Measurements from ENCODE around the gene KNG1. TPM values are rescaled to one million over a fixed set of nuclear protein-coding genes. Genes with fewer than 3 reads are reported as not detected.

The KNG1 gene
- total and polyA plus RNA-seq, 4 experiments from 2014 or later = not detected

DNA sequence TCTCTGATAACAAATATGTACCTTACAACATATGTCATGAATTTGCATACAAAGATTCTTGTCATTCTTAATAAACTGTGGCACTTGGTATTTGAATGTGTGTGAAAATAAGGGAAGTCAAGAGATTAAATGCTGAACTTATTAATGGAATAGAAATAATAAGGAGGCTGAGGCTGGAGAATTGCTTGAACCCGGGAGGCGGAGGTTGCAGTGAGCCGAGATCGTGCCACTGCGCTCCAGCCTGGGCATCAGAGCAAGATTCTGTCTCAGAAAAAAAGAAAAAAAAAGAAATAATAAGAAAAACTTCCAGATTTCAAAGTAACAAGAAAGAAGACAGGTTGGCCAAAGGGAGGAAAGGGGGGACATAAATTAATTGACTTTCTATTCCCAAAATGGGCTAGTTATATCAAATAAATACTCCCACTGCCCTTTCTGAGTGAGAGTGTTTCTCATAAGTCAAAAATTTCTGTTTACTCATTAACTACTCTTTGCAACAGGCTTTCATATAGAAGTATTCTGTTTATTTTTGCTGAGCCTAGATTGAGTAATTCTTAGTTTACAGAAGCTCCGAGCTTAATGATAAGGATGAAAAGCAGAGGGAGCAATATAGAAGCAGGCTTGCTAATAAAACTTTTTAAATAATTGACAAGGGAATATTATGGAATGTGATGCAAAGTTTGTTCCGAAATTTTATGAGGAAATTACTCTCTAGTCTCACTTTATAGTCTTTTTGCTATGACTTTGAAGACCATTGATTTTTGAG lies 25.6 kb downstream of the KNG1 start:
- peaks cover 0 to 4% (median under 1%) of the 10 kb centered on the region in 4 donors for H3K4me1 Mint-ChIP-seq
- CTCF ChIA-PET (ENCODE audit: partially characterized antibody) = no interaction called here
- no peak overlapping the region for H3K4me3 ChIP-seq (ENCODE audit: low read length in 2 of 2)
- H3K27ac Mint-ChIP-seq = no peak overlapping the region
- intact Hi-C loops (cut with micrococcal nuclease) = no loop called here
- H3K27me3 ChIP-seq (ENCODE audit: insufficient read depth, low read length) = no peaks in the 10 kb centered on the region
- no peak for DNase-seq
- H3K4me1 ChIP-seq (ENCODE audit: insufficient read depth, low read length) = no peaks in the 10 kb centered on the region
- H3K27me3 Mint-ChIP-seq = peaks cover 1 to 5% of the 10 kb centered on the region in 2 donors
- H3K27ac ChIP-seq (ENCODE audit: low read depth, low read length) = no peak overlapping the region
- H3K36me3 ChIP-seq (ENCODE audit: insufficient read depth, low read length) = no peaks in the 10 kb centered on the region
- H3K9me3 ChIP-seq (ENCODE audit: control insufficient read depth in 1 of 2, low read length in 2 of 2) = no peaks in the 10 kb centered on the region
- H3K9me3 Mint-ChIP-seq = peaks cover 0 to 1% (median 0%) of the 10 kb centered on the region in 8 donors
- H3K36me3 Mint-ChIP-seq = no peaks in the 10 kb centered on the region
- POLR2A ChIA-PET (ENCODE audit: partially characterized antibody) = no interaction called here
- H3K4me3 Mint-ChIP-seq = no peak overlapping the region

DNA sequence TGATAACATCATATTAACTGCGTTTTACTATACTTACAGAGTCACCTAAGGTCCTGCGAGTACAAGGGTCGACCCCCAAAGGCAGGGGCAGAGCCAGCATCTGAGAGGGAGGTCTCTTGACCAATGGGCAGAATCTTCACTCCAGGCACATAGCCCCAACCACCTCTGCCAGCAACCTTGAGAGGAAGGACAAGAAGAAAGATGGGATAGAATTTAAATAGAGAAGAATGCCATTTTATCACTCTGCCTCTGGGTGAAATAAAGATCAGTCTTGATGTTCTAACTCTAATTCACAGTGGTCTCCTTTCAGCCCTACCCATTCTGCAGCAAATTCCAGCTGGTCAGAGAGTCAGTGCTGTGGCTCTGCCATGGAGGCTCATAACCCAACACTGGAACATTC lies 26.5 kb downstream of the KNG1 start:
- no peak overlapping the region for H3K4me3 ChIP-seq (ENCODE audit: low read length in 2 of 2)
- H3K4me1 ChIP-seq (ENCODE audit: insufficient read depth, low read length) = no peaks in the 10 kb centered on the region
- DNase-seq = no peak
- Mint-ChIP-seq H3K36me3 (no peaks in the 10 kb centered on the region), H3K27ac (no peak overlapping the region), H3K27me3 (peaks cover 1 to 5% of the 10 kb centered on the region in 2 donors), H3K9me3 (peaks cover 0 to 1% (median 0%) of the 10 kb centered on the region in 8 donors), H3K4me3 (no peak overlapping the region), H3K4me1 (peaks cover 0 to 4% (median 1%) of the 10 kb centered on the region in 4 donors)
- ChIA-PET CTCF (ENCODE audit: partially characterized antibody) (no interaction called here), POLR2A (ENCODE audit: partially characterized antibody) (no interaction called here)
- intact Hi-C loops (cut with micrococcal nuclease) = no loop called here
- H3K27ac ChIP-seq (ENCODE audit: low read depth, low read length) = no peak overlapping the region
- no peaks in the 10 kb centered on the region for H3K36me3 ChIP-seq (ENCODE audit: insufficient read depth, low read length)
- no peaks in the 10 kb centered on the region for H3K27me3 ChIP-seq (ENCODE audit: insufficient read depth, low read length)
- no peaks in the 10 kb centered on the region for H3K9me3 ChIP-seq (ENCODE audit: control insufficient read depth in 1 of 2, low read length in 2 of 2)

DNA sequence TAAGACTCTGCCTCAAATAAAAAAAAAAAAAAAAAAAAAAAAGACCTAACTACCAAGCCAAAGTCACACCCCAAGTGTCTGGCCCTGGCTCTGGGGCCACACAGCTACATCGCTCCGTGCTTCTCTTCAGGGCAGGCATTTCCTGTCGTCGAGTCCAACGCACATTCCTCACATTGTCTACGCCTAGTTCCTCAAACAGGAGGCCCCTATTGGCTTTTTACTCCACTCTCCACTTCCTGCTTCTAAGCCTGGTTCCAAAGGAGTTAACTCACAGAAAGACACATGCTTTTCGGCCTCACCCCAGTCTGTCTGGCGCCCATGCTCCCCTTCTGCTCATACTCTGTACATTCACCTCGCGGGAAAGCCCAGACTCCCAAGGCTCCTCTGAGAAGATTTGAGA lies 28.8 kb downstream of the KNG1 start:
- intact Hi-C loops (cut with micrococcal nuclease) = no loop called here
- ChIA-PET POLR2A (ENCODE audit: partially characterized antibody) (no interaction called here), CTCF (ENCODE audit: partially characterized antibody) (interaction anchor here (1.2 kb wide), 1 partner anchor 129 kb away, joined by 3 read pairs; no protein-coding TSS in a partner anchor)
- peaks cover 0 to 5% of the 10 kb centered on the region in 2 donors for H3K27me3 Mint-ChIP-seq
- H3K4me3 Mint-ChIP-seq = no peak overlapping the region
- H3K9me3 ChIP-seq (ENCODE audit: control insufficient read depth in 1 of 2, low read length in 2 of 2) = no peaks in the 10 kb centered on the region
- peaks cover 0 to 1% (median 0%) of the 10 kb centered on the region in 8 donors for H3K9me3 Mint-ChIP-seq
- no peak for DNase-seq
- H3K36me3 ChIP-seq (ENCODE audit: insufficient read depth, low read length) = no peaks in the 10 kb centered on the region
- peaks cover 0 to 4% (median 1%) of the 10 kb centered on the region in 4 donors for H3K4me1 Mint-ChIP-seq
- no peaks in the 10 kb centered on the region for H3K36me3 Mint-ChIP-seq
- H3K27me3 ChIP-seq (ENCODE audit: insufficient read depth, low read length) = no peaks in the 10 kb centered on the region
- no peak overlapping the region for H3K27ac ChIP-seq (ENCODE audit: low read depth, low read length)
- H3K4me3 ChIP-seq (ENCODE audit: low read length in 2 of 2) = no peak overlapping the region
- H3K4me1 ChIP-seq (ENCODE audit: insufficient read depth, low read length) = no peaks in the 10 kb centered on the region
- no peak overlapping the region for H3K27ac Mint-ChIP-seq

DNA sequence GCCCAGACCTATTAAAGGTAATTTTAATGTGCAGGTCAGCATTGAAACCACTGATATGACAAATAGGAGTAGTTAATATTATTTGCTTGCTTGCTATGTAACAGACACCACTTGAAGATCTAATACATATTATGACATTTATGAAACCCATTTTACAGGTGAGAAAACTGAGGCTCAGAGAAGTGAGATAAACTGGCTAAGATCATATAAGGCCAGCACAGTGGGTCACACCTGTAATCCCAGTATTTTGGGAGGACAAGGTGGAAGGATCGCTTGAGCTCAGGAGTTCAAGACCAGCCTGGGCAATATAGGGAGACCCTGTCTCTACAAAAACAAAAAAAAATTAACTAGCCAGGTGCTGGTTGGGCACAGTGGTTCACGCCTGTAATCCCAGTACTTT lies 33.2 kb downstream of the KNG1 start:
- peaks cover 0 to 8% (median 3%) of the 10 kb centered on the region in 4 donors for H3K4me1 Mint-ChIP-seq
- CTCF ChIA-PET (ENCODE audit: partially characterized antibody) = no interaction called here
- no peaks in the 10 kb centered on the region for H3K36me3 ChIP-seq (ENCODE audit: insufficient read depth, low read length)
- no peak overlapping the region for H3K27ac Mint-ChIP-seq
- no peaks in the 10 kb centered on the region for H3K9me3 Mint-ChIP-seq
- no peaks in the 10 kb centered on the region for H3K27me3 ChIP-seq (ENCODE audit: insufficient read depth, low read length)
- H3K27ac ChIP-seq (ENCODE audit: low read depth, low read length) = no peak overlapping the region
- POLR2A ChIA-PET (ENCODE audit: partially characterized antibody) = no interaction called here
- H3K4me1 ChIP-seq (ENCODE audit: insufficient read depth, low read length) = no peaks in the 10 kb centered on the region
- DNase-seq = no peak
- H3K36me3 Mint-ChIP-seq = no peaks in the 10 kb centered on the region
- H3K27me3 Mint-ChIP-seq = peaks cover 4 to 6% of the 10 kb centered on the region in 2 donors
- H3K4me3 Mint-ChIP-seq = no peak overlapping the region
- no peaks in the 10 kb centered on the region for H3K9me3 ChIP-seq (ENCODE audit: control insufficient read depth in 1 of 2, low read length in 2 of 2)
- no peak overlapping the region for H3K4me3 ChIP-seq (ENCODE audit: low read length in 2 of 2)
- intact Hi-C loops (cut with micrococcal nuclease) = no loop called here

DNA sequence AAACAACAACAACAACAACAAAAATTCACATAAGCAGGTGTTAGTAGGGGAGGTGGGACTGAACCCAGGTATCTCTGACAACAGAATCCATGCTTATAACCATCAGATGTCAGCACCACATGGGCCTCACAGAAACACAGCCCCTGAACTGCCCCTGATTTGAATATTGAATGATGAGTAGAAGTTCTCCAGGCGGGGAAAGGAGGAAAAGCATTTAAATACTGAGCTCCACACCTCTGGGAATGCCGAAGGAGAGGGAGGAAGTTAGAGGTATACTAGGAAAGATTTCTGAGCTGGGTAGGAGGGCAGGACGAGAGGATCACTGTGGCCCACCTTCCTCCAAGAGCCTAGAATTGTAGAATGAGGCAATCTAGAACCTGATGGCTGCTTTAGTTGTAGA lies 34.3 kb downstream of the KNG1 start:
- CTCF ChIA-PET (ENCODE audit: partially characterized antibody) = no interaction called here
- POLR2A ChIA-PET (ENCODE audit: partially characterized antibody) = no interaction called here

DNA sequence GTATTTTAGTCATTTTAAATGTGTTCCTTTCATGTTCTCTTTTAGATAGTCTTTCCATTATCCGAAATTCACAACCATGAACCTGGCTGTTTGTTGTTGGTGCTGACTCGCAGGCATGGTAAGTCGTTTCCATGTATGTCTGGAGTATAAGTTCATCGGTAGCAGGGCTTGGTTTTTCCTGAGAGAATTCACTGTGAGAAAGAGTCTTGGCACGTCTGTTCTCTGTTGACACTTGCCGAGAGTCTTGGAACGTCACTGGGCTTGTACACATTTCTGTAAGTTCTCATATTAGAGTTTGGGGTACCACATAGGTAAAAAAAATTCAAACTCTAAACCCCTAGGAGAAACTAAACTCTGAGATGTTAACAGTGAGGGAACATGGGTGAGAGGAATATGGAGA lies 36.8 kb downstream of the KNG1 start:
- Histone ChIP-seq H3K4me1 (ENCODE audit: insufficient read depth, low read length) (no peaks in the 10 kb centered on the region), H3K9me3 (ENCODE audit: control insufficient read depth in 1 of 2, low read length in 2 of 2) (no peaks in the 10 kb centered on the region), H3K4me3 (ENCODE audit: low read length in 2 of 2) (no peak overlapping the region), H3K27me3 (ENCODE audit: insufficient read depth, low read length) (no peaks in the 10 kb centered on the region), H3K36me3 (ENCODE audit: insufficient read depth, low read length) (no peaks in the 10 kb centered on the region), H3K27ac (ENCODE audit: low read depth, low read length) (no peak overlapping the region)
- ChIA-PET CTCF (ENCODE audit: partially characterized antibody) (no interaction called here), POLR2A (ENCODE audit: partially characterized antibody) (no interaction called here)
- H3K36me3 Mint-ChIP-seq = no peaks in the 10 kb centered on the region
- H3K4me1 Mint-ChIP-seq = peaks cover 0 to 5% (median under 1%) of the 10 kb centered on the region in 4 donors
- H3K27ac Mint-ChIP-seq = no peak overlapping the region
- no peaks in the 10 kb centered on the region for H3K9me3 Mint-ChIP-seq
- no peak overlapping the region for H3K4me3 Mint-ChIP-seq
- peaks cover 4 to 9% of the 10 kb centered on the region in 2 donors for H3K27me3 Mint-ChIP-seq
- DNase-seq = no peak
- intact Hi-C loops (cut with micrococcal nuclease) = no loop called here

More for the DNA sequence above, 34.3 kb downstream of the KNG1 start:
- Mint-ChIP-seq H3K27ac (peak overlapping the region in 1 of 7 donors; percentile 63), H3K4me3 (no peak overlapping the region), H3K27me3 (peaks cover 4% of the 10 kb centered on the region in 2 donors), H3K36me3 (no peaks in the 10 kb centered on the region), H3K4me1 (peaks cover 0 to 6% (median under 1%) of the 10 kb centered on the region in 4 donors), H3K9me3 (no peaks in the 10 kb centered on the region)
- H3K9me3 ChIP-seq (ENCODE audit: control insufficient read depth in 1 of 2, low read length in 2 of 2) = no peaks in the 10 kb centered on the region
- no peak overlapping the region for H3K27ac ChIP-seq (ENCODE audit: low read depth, low read length)
- no peaks in the 10 kb centered on the region for H3K36me3 ChIP-seq (ENCODE audit: insufficient read depth, low read length)
- H3K4me1 ChIP-seq (ENCODE audit: insufficient read depth, low read length) = no peaks in the 10 kb centered on the region
- H3K4me3 ChIP-seq (ENCODE audit: low read length in 2 of 2) = no peak overlapping the region
- intact Hi-C loops (cut with micrococcal nuclease) = no loop called here
- H3K27me3 ChIP-seq (ENCODE audit: insufficient read depth, low read length) = no peaks in the 10 kb centered on the region
- no peak for DNase-seq

DNA sequence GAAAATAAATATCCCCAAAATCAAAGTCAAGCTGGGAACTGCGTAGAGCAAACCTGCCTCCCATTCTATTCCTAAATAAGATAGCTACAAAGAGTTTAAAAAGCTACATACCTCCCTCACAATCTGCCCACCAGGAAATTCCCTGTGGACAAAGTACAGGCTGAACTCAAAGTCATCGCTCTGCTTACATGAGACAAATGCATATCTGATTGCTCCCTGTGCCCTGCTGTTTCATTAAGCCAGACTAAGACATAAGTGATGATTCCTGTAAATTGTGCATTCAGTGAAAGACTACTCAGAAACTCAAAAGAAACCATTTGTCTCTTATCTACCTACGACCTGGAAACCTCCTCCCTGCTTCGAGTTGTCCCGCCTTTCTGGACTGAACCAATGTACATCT lies 37.7 kb downstream of the KNG1 start:
- CTCF ChIA-PET (ENCODE audit: partially characterized antibody) = no interaction called here
- peaks cover 0 to 5% (median 2%) of the 10 kb centered on the region in 4 donors for H3K4me1 Mint-ChIP-seq

More for the DNA sequence above, 37.7 kb downstream of the KNG1 start:
- H3K9me3 ChIP-seq (ENCODE audit: control insufficient read depth in 1 of 2, low read length in 2 of 2) = no peaks in the 10 kb centered on the region
- Mint-ChIP-seq H3K4me3 (no peak overlapping the region), H3K36me3 (no peaks in the 10 kb centered on the region), H3K9me3 (no peaks in the 10 kb centered on the region), H3K27ac (no peak overlapping the region), H3K27me3 (peaks cover 4 to 9% of the 10 kb centered on the region in 2 donors)
- H3K27ac ChIP-seq (ENCODE audit: low read depth, low read length) = no peak overlapping the region
- H3K4me3 ChIP-seq (ENCODE audit: low read length in 2 of 2) = no peak overlapping the region
- H3K4me1 ChIP-seq (ENCODE audit: insufficient read depth, low read length) = no peaks in the 10 kb centered on the region
- POLR2A ChIA-PET (ENCODE audit: partially characterized antibody) = no interaction called here
- intact Hi-C loops (cut with micrococcal nuclease) = no loop called here
- H3K27me3 ChIP-seq (ENCODE audit: insufficient read depth, low read length) = no peaks in the 10 kb centered on the region
- no peak for DNase-seq
- no peaks in the 10 kb centered on the region for H3K36me3 ChIP-seq (ENCODE audit: insufficient read depth, low read length)

All from CD4-positive, alpha-beta memory T cell (primary cell).